Measurements from ENCODE around the gene XKR7. TPM values are rescaled to one million over a fixed set of nuclear protein-coding genes. Genes with fewer than 3 reads are reported as not detected.

The XKR7 gene
- total RNA-seq, 4 donors from 2014 or later = not detected

- 48% methylated on average over 4 of the region's 4 CpGs for WGBS
- no peaks in the 10 kb centered on the region for H3K36me3 ChIP-seq
- H3K9me3 ChIP-seq = no peaks in the 10 kb centered on the region
- no peak for DNase-seq (ENCODE audit: extremely low spot score)
- H3K27ac ChIP-seq (replicated peaks in 1 of 4) = no peak overlapping the region
- H3K4me1 ChIP-seq = peaks cover 0 to 10% (median 6%) of the 10 kb centered on the region in 4 donors
- H3K27me3 ChIP-seq = peaks cover 0 to 64% (median 6%) of the 10 kb centered on the region in 4 donors
- no peak overlapping the region for H3K4me3 ChIP-seq
- intact Hi-C loops (cut with DNase I) = no loop called here
- no peak for TF ChIP-seq EP300 (IDR thresholded peaks at IDR 0.05)
- TF ChIP-seq POLR2AphosphoS5 (IDR thresholded peaks at IDR 0.05) = no peak
- no peak for TF ChIP-seq POLR2A (IDR thresholded peaks at IDR 0.05; ENCODE audit: low read depth)
- no peak for TF ChIP-seq CTCF (IDR thresholded peaks at IDR 0.05)
Measured at GRCh38 chr20:31972471-31973021, 4.6 kb downstream of the XKR7 start.

GRCh38 chr20:31974296-31974695 is 6.3 kb downstream of the XKR7 start:
- TF ChIP-seq POLR2A (IDR thresholded peaks at IDR 0.05; ENCODE audit: low read depth) = no peak
- Histone ChIP-seq H3K36me3 (no peaks in the 10 kb centered on the region), H3K4me1 (no peaks in the 10 kb centered on the region), H3K27me3 (peaks cover 0 to 54% (median 2%) of the 10 kb centered on the region in 4 donors), H3K9me3 (no peaks in the 10 kb centered on the region), H3K27ac (replicated peaks in 1 of 4) (no peak overlapping the region), H3K4me3 (no peak overlapping the region)
- 94% methylated on average over 2 of the region's 2 CpGs for WGBS
- no peak for DNase-seq (ENCODE audit: extremely low spot score)
- intact Hi-C loops (cut with DNase I) = no loop called here

GRCh38 chr20:31974951-31975487 is 7.1 kb downstream of the XKR7 start:
- H3K4me1 ChIP-seq = no peaks in the 10 kb centered on the region
- no peaks in the 10 kb centered on the region for H3K36me3 ChIP-seq
- peaks cover 0 to 55% (median 2%) of the 10 kb centered on the region in 4 donors for H3K27me3 ChIP-seq
- no peak for DNase-seq (ENCODE audit: extremely low spot score)
- H3K9me3 ChIP-seq = no peaks in the 10 kb centered on the region
- intact Hi-C loops (cut with DNase I) = no loop called here
- no peak for TF ChIP-seq POLR2AphosphoS5 (IDR thresholded peaks at IDR 0.05)
- no peak for TF ChIP-seq CTCF (IDR thresholded peaks at IDR 0.05)
- no peak for TF ChIP-seq EP300 (IDR thresholded peaks at IDR 0.05)
- no peak for TF ChIP-seq POLR2A (IDR thresholded peaks at IDR 0.05; ENCODE audit: low read depth)
- no peak overlapping the region for H3K4me3 ChIP-seq
- 17% methylated on average over 5 of the region's 10 CpGs for WGBS
- no peak overlapping the region for H3K27ac ChIP-seq (replicated peaks in 1 of 4)

- H3K27me3 ChIP-seq = peaks cover 0 to 54% (median 2%) of the 10 kb centered on the region in 4 donors
- no peak overlapping the region for H3K4me3 ChIP-seq
- no peaks in the 10 kb centered on the region for H3K36me3 ChIP-seq
- no peaks in the 10 kb centered on the region for H3K4me1 ChIP-seq
- H3K27ac ChIP-seq (replicated peaks in 1 of 4) = no peak overlapping the region
- DNase-seq (ENCODE audit: extremely low spot score) = no peak
- intact Hi-C loops (cut with DNase I) = no loop called here
- WGBS = 85% methylated on average over 2 of the region's 2 CpGs
- TF ChIP-seq POLR2AphosphoS5 (IDR thresholded peaks at IDR 0.05) (no peak), EP300 (IDR thresholded peaks at IDR 0.05) (no peak), POLR2A (IDR thresholded peaks at IDR 0.05; ENCODE audit: low read depth) (no peak), CTCF (IDR thresholded peaks at IDR 0.05) (no peak)
- H3K9me3 ChIP-seq = no peaks in the 10 kb centered on the region
Measured at GRCh38 chr20:31975874-31976273, 7.9 kb downstream of the XKR7 start.

- no peak for DNase-seq (ENCODE audit: extremely low spot score)
- Histone ChIP-seq H3K9me3 (no peaks in the 10 kb centered on the region), H3K4me3 (no peak overlapping the region), H3K27me3 (peaks cover 0 to 49% (median 2%) of the 10 kb centered on the region in 4 donors), H3K4me1 (no peaks in the 10 kb centered on the region), H3K27ac (replicated peaks in 1 of 4) (no peak overlapping the region), H3K36me3 (no peaks in the 10 kb centered on the region)
- TF ChIP-seq CTCF (IDR thresholded peaks at IDR 0.05) (no peak), POLR2A (IDR thresholded peaks at IDR 0.05; ENCODE audit: low read depth) (no peak), EP300 (IDR thresholded peaks at IDR 0.05) (no peak), POLR2AphosphoS5 (IDR thresholded peaks at IDR 0.05) (no peak)
- WGBS = 81% methylated on average over 2 of the region's 4 CpGs
- intact Hi-C loops (cut with DNase I) = no loop called here
Measured at GRCh38 chr20:31977080-31977479, 9.1 kb downstream of the XKR7 start.

Measured in esophagus muscularis mucosa (tissue), 4 donors.